ENCODE data around the gene DHPS.

DNA sequence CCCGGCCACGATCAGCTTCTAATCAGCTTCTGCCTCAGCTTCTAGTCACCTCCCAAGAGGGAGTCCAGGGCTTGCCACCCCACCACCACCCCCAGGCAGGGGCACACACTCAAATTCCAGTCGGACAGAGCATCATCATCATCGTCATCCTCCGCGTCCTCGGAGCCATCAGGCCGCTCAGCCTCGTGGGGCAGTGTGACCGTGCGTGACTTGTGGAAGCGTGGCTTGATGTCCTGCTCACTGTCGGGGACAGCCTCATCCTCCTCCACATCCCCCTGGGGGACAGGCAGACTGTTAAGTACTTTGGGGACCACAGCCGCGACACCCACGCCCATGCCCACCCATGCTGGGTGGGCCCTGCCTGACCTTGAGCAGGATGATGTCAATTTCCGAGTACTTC is 29.5 kb upstream of the DHPS start:
- TF ChIP-seq, protein P1, sequence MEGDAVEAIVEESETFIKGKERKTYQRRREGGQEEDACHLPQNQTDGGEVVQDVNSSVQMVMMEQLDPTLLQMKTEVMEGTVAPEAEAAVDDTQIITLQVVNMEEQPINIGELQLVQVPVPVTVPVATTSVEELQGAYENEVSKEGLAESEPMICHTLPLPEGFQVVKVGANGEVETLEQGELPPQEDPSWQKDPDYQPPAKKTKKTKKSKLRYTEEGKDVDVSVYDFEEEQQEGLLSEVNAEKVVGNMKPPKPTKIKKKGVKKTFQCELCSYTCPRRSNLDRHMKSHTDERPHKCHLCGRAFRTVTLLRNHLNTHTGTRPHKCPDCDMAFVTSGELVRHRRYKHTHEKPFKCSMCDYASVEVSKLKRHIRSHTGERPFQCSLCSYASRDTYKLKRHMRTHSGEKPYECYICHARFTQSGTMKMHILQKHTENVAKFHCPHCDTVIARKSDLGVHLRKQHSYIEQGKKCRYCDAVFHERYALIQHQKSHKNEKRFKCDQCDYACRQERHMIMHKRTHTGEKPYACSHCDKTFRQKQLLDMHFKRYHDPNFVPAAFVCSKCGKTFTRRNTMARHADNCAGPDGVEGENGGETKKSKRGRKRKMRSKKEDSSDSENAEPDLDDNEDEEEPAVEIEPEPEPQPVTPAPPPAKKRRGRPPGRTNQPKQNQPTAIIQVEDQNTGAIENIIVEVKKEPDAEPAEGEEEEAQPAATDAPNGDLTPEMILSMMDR (IDR thresholded peaks at IDR 0.05) = no peak
- TF ChIP-seq POLR2A (IDR thresholded peaks at IDR 0.05) = no peak
